GM12801 (cell line): ENCODE measurements around the gene HOXB2.

ENCODE experiments used
- CTCF ChIP-seq: IDR thresholded peaks from one replicate; pipeline ENCODE4 v1.5.1; 2011; ENCODE audit warnings: control low read depth; ENCODE audit not compliant: insufficient read length; ENCODE audit errors: extremely low read depth

HOXB2 gene

GRCh38 chr17:48552466-48553189 is 7.7 kb upstream of the HOXB2 start:
- TF ChIP-seq CTCF: no peak

GRCh38 chr17:48551596-48552465 is 6.9 kb upstream of the HOXB2 start:
- no peak for TF ChIP-seq CTCF

- no peak for TF ChIP-seq CTCF
Measured at GRCh38 chr17:48551214-48551555, 6.3 kb upstream of the HOXB2 start.

GRCh38 chr17:48550502-48551213 is 5.7 kb upstream of the HOXB2 start:
- no peak for TF ChIP-seq CTCF

GRCh38 chr17:48549914-48550501 is 5.1 kb upstream of the HOXB2 start:
- no peak for TF ChIP-seq CTCF

- no peak for TF ChIP-seq CTCF
Measured at GRCh38 chr17:48549281-48549630, 4.3 kb upstream of the HOXB2 start.
